ENCODE measurements around the gene NCF4. TPM values are rescaled to one million over a fixed set of nuclear protein-coding genes. Genes with fewer than 3 reads are reported as not detected.

NCF4 gene
- total and polyA plus RNA-seq, 4 donors: 14.1 to 113 (median 40.0) TPM

- 52% methylated on average over 17 of the region's 17 CpGs for WGBS, 2 donors
Measured at GRCh38 chr22:36823186-36823839, 37.5 kb upstream of the NCF4 start.

GRCh38 chr22:36824655-36825054, 36.2 kb upstream of the NCF4 start:
- H3K4me3 ChIP-seq: no peak overlapping the region
- no peaks in the 10 kb centered on the region for H3K9me3 ChIP-seq (ENCODE audit: control insufficient read depth in 4 of 4, insufficient read depth in 3 of 4, low read length in 3 of 4)
- TF ChIP-seq CTCF (IDR thresholded peaks at IDR 0.05; ENCODE audit: control extremely low read depth, extremely low read depth): no peak
- no peak overlapping the region for H3K9ac ChIP-seq (ENCODE audit: insufficient read depth in 1 of 2, low read length in 2 of 2)
- no peaks in the 10 kb centered on the region for H3K36me3 ChIP-seq (ENCODE audit: control insufficient read depth in 4 of 4, insufficient read depth in 4 of 4, low read length in 4 of 4)
- no peak for DNase-seq
- no peaks in the 10 kb centered on the region for H3K4me1 ChIP-seq (ENCODE audit: control insufficient read depth in 5 of 5, insufficient read depth in 5 of 5, low read length in 5 of 5)
- no peak overlapping the region for H3K27ac ChIP-seq (ENCODE audit: low read depth in 1 of 2, low read length in 1 of 2)
- no peak for ATAC-seq (ENCODE audit: insufficient read depth, low FRiP score)
- WGBS, 2 donors: 97 to 100% methylated on average over 2 of the region's 2 CpGs
- peaks cover 3 to 64% (median 9%) of the 10 kb centered on the region in 3 donors for H3K27me3 ChIP-seq (ENCODE audit: control insufficient read depth in 3 of 3, insufficient read depth in 3 of 3, low read length in 2 of 3)

More at GRCh38 chr22:36823186-36823839, 37.5 kb upstream of the NCF4 start:
- Histone ChIP-seq H3K4me1 (ENCODE audit: control insufficient read depth in 5 of 5, insufficient read depth in 5 of 5, low read length in 5 of 5) (no peaks in the 10 kb centered on the region), H3K27ac (ENCODE audit: low read depth in 1 of 2, low read length in 1 of 2) (no peak overlapping the region), H3K36me3 (ENCODE audit: control insufficient read depth in 4 of 4, insufficient read depth in 4 of 4, low read length in 4 of 4) (no peaks in the 10 kb centered on the region), H3K4me3 (no peak overlapping the region), H3K27me3 (ENCODE audit: control insufficient read depth in 3 of 3, insufficient read depth in 3 of 3, low read length in 2 of 3) (peaks cover 3 to 73% (median 17%) of the 10 kb centered on the region in 3 donors), H3K9me3 (ENCODE audit: control insufficient read depth in 4 of 4, insufficient read depth in 3 of 4, low read length in 3 of 4) (no peaks in the 10 kb centered on the region), H3K9ac (ENCODE audit: insufficient read depth in 1 of 2, low read length in 2 of 2) (no peak overlapping the region)
- DNase-seq (no peak), ATAC-seq (ENCODE audit: insufficient read depth, low FRiP score) (no peak)
- TF ChIP-seq CTCF (IDR thresholded peaks at IDR 0.05; ENCODE audit: control extremely low read depth, extremely low read depth): no peak

GRCh38 chr22:36826262-36826661, 34.5 kb upstream of the NCF4 start:
- 83 to 92% methylated on average over 6 of the region's 6 CpGs for WGBS, 2 donors
- Histone ChIP-seq H3K27ac (ENCODE audit: low read depth in 1 of 2, low read length in 1 of 2) (no peak overlapping the region), H3K9ac (ENCODE audit: insufficient read depth in 1 of 2, low read length in 2 of 2) (no peak overlapping the region), H3K9me3 (ENCODE audit: control insufficient read depth in 4 of 4, insufficient read depth in 3 of 4, low read length in 3 of 4) (no peaks in the 10 kb centered on the region), H3K27me3 (ENCODE audit: control insufficient read depth in 3 of 3, insufficient read depth in 3 of 3, low read length in 2 of 3) (peaks cover 4 to 61% (median 6%) of the 10 kb centered on the region in 3 donors), H3K36me3 (ENCODE audit: control insufficient read depth in 4 of 4, insufficient read depth in 4 of 4, low read length in 4 of 4) (no peaks in the 10 kb centered on the region), H3K4me1 (ENCODE audit: control insufficient read depth in 5 of 5, insufficient read depth in 5 of 5, low read length in 5 of 5) (no peaks in the 10 kb centered on the region), H3K4me3 (no peak overlapping the region)
- no peak for ATAC-seq (ENCODE audit: insufficient read depth, low FRiP score)
- no peak for DNase-seq
- TF ChIP-seq CTCF (IDR thresholded peaks at IDR 0.05; ENCODE audit: control extremely low read depth, extremely low read depth): no peak

GRCh38 chr22:36828815-36829214, 32.0 kb upstream of the NCF4 start:
- Histone ChIP-seq H3K4me1 (ENCODE audit: control insufficient read depth in 5 of 5, insufficient read depth in 5 of 5, low read length in 5 of 5) (no peaks in the 10 kb centered on the region), H3K27ac (ENCODE audit: low read depth in 1 of 2, low read length in 1 of 2) (no peak overlapping the region), H3K36me3 (ENCODE audit: control insufficient read depth in 4 of 4, insufficient read depth in 4 of 4, low read length in 4 of 4) (no peaks in the 10 kb centered on the region), H3K4me3 (no peak overlapping the region), H3K9ac (ENCODE audit: insufficient read depth in 1 of 2, low read length in 2 of 2) (no peak overlapping the region), H3K27me3 (ENCODE audit: control insufficient read depth in 3 of 3, insufficient read depth in 3 of 3, low read length in 2 of 3) (peaks cover 3 to 70% (median 4%) of the 10 kb centered on the region in 3 donors), H3K9me3 (ENCODE audit: control insufficient read depth in 4 of 4, insufficient read depth in 3 of 4, low read length in 3 of 4) (peaks cover 0 to 5% (median 0%) of the 10 kb centered on the region in 4 donors)
- TF ChIP-seq CTCF (IDR thresholded peaks at IDR 0.05; ENCODE audit: control extremely low read depth, extremely low read depth): no peak
- no peak for DNase-seq
- 65 to 66% methylated on average over 3 of the region's 3 CpGs for WGBS, 2 donors
- ATAC-seq (ENCODE audit: insufficient read depth, low FRiP score): no peak
